Right ventricle myocardium inferior (tissue), 1 donor: ENCODE measurements around the gene PCSK7. TPM values are rescaled to one million over a fixed set of nuclear protein-coding genes. Genes with fewer than 3 reads are reported as not detected.

Experiments
- total RNA-seq: library from RNA; stranded (reverse); fragmentation: NEBNext Ultra II Directional; extraction: Animal tissue kit (Norgen Biotek cat#: 25700); gene quantifications from one replicate; pipeline ENCODE4 v1.2.1, GENCODE V29; 2021
- donor health status: DM: no; HTN: yes; CAD: no; lungs with severe emphysema.

Gene PCSK7
- total RNA-seq, 1 donor from 2014 or later = 26.7 TPM

Other genes with a start within 250 kb of the PCSK7 start
- 28.7 TPM for gene SIK3, start 133.6 kb downstream of the PCSK7 start, total RNA-seq
- 52.3 TPM for gene PAFAH1B2, start 87.8 kb downstream of the PCSK7 start, total RNA-seq
- gene SIDT2, start 53.3 kb downstream of the PCSK7 start, total RNA-seq = 26.1 TPM
- 122 TPM for gene TAGLN, start 32.7 kb downstream of the PCSK7 start, total RNA-seq
- gene RNF214, start 598 bp upstream of the PCSK7 start, total RNA-seq = 17.3 TPM
- 7.7 TPM for gene BACE1-AS, start 59.3 kb upstream of the PCSK7 start, total RNA-seq
- gene BACE1, start 84.2 kb upstream of the PCSK7 start, total RNA-seq = 10.7 TPM
- 4.7 TPM for gene CEP164, start 95.8 kb upstream of the PCSK7 start, total RNA-seq